Coronary artery (tissue), 2 donors: ENCODE data around the gene RFFL.
A peak's percentile ranks its signal among the peaks of the same experiment; 100 is the strongest.
"Not testable (repeated sequence)": the region's sequence is repeated elsewhere in the genome, so short reads cannot be mapped to it uniquely, and the experiment has no call there.

Source experiments
- DNase-seq: peaks from one replicate; pipeline ENCODE4 v3.0.0-alpha.2; 2017; ENCODE audit warnings: low spot score
- H3K27ac ChIP-seq, 2 donors: fragments of 200-600 bp; sonication (generic); one replicate each; pipeline ENCODE4 v1.5.1; 2016 to 2019
- H3K4me3 ChIP-seq: fragments of 200-600 bp; sonication (generic); 2 replicates; pipeline ENCODE4 v1.5.1; 2016; ENCODE audit warnings: mild to moderate bottlenecking, moderate library complexity
- TF ChIP-seq, protein P1 (sequence below): fragments of 200-600 bp; sonication (generic); IDR thresholded peaks from one replicate; pipeline ENCODE4 v1.5.1; 2019; ENCODE audit warnings: antibody characterized with exemption

Gene RFFL

DNA sequence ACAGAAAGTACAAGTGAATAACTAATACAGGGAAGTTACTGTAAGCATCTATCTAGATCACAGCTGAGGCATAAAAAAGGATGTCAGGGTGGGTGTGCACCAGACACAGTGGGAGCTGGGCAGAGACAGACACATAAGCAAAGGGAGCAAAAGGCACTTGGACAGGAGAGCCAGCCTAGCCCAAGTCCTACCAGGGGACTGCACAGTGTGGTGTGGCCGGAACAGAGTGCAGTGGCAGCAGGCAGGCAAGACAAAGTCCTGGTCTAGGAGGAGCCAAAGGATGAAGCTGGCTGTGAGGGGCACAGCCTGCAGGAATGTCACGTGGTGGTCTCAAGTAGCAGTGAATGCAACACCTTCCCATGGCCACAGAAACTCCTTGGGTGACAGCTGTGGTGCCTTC lies 34.3 kb upstream of the RFFL start:
- Histone ChIP-seq H3K27ac (no peak overlapping the region), H3K4me3 (no peak overlapping the region)
- no peak for DNase-seq
- TF ChIP-seq, protein P1, sequence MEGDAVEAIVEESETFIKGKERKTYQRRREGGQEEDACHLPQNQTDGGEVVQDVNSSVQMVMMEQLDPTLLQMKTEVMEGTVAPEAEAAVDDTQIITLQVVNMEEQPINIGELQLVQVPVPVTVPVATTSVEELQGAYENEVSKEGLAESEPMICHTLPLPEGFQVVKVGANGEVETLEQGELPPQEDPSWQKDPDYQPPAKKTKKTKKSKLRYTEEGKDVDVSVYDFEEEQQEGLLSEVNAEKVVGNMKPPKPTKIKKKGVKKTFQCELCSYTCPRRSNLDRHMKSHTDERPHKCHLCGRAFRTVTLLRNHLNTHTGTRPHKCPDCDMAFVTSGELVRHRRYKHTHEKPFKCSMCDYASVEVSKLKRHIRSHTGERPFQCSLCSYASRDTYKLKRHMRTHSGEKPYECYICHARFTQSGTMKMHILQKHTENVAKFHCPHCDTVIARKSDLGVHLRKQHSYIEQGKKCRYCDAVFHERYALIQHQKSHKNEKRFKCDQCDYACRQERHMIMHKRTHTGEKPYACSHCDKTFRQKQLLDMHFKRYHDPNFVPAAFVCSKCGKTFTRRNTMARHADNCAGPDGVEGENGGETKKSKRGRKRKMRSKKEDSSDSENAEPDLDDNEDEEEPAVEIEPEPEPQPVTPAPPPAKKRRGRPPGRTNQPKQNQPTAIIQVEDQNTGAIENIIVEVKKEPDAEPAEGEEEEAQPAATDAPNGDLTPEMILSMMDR: no peak

DNA sequence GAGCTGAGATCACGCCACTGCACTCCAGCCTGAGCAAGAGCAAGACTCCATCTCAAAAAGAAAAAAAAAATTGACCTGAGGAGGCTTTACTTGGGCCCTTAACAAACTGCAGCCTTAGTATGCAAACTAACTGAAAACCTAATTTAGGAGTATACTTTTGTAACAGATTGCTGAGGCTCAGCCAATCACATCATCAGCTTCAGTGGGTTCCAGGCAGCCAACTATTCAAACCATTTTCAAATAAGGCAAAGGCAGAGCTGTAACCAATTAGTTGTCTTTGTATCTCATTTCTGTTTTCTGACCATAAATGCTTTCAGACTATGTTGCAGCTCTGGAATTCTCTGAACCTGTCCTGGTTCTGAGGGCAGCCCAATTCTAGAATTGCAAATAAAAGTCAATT lies 32.2 kb upstream of the RFFL start:
- H3K27ac ChIP-seq: no peak overlapping the region
- H3K4me3 ChIP-seq: no peak overlapping the region
- DNase-seq: no peak
- TF ChIP-seq, protein P1: no peak

DNA sequence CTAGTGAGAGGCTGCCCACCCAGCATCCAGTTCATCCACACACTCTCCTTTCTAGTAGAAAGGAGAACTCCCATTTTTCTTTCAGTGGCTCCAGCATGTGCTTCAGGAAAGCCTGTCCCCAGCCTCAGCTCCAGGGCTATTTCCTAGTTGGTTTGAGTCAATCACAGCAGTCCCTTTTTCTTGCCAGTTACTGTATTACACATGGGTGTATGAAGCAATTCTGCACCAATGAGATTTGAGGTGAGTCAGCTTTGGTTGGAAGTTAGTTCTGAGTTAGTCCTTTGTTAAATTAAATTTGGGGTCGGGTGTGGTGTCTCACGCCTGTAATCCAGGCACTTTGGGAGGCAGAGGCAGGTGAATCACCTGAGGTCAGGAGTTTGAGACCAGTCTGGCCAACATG lies 31.4 kb upstream of the RFFL start:
- Histone ChIP-seq H3K27ac (no peak overlapping the region), H3K4me3 (no peak overlapping the region)
- TF ChIP-seq, protein P1: no peak
- no peak for DNase-seq

DNA sequence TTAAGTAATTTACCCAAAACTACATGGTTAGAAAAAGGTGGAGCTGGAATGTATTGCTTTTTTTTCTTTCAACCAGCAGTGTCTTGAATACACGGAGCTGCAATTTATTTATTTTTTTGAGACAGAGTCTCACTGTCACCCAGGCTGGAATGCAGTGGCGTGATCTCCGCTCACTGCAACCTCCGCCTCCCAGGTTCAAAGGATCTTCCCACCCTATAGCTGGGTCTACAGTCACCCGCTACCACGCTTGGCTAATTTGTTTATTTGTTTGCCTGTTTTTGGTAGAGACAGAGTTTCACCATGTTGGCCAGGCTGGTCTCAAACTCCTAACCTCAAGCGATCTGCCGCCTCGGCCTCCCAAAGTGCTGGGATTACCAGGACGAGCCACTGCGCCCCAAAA lies 27.2 kb upstream of the RFFL start:
- not testable (repeated sequence) for DNase-seq, H3K27ac ChIP-seq, H3K4me3 ChIP-seq

DNA sequence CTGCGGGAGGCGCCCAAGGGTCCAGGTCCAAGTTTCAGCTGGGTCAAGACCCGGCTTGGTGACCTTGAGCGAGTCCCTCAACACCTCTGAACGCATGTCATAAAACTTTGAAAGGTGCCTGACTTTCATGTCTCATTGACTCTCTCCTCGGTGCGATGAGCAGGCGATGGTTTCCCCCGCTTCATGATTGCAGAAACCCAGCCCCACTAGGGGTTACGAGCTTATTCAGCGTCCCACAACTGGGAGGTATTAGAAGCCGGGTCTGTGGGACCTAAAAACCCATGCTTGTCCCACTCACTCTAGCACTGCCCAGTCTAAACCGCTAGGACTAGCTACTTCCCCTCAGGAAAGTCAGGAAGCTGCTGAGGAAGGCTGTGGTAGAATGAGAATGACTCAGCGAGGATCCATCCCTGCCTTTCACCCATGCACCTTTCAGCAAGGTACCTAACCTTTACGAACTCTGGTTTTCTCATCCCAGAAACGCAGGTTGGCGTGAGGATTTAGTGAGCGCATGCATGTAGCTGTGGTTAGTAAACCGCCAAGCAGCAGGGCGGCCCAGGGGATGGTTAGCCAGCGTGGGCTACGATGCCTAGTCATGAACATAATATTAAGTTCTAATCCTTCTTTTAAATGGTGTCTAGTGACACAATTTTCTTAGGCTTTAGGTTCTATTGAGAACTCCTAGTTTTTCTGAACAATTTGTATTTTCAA lies 26.2 kb upstream of the RFFL start:
- H3K4me3 ChIP-seq: peak overlapping the region; percentile 92
- H3K27ac ChIP-seq: peak overlapping the region; percentile 75 to 88
- no peak for DNase-seq
- TF ChIP-seq, protein P1: peak; percentile 22

DNA sequence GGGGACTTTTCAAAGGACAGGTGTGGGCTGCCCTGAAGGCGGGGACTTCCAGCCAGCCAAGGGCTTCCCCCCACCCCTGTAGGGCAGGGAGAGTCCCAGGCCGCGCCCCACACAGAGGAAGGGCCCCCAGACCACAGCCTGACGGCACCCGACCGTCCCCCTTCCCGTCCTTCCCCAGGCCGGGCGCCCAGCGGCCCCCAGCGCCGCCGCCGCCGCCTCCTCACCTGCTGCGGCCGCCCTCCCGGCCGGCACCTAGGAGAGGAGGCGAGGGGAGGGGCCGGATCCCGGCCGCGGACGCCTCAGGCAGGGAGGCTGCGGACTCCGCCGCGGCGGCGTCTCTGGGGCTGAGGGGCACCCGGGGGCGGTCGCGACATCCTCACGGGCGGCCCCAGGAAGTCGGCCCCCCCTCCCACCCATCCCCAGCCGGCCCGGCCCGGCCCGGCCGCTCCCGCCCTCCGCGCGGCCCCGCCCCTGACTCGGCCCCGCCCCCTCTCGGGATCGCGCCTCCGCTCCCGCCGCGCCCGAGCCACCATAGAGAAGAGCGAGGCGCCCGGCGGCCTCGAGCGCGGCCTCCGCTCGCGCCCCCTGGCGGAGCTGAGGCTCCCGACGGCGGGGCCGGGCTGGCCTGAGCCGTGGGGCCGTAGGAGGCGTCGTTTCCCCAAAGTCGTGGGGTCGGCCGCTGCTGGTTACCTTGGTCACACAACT lies 25.5 kb upstream of the RFFL start:
- DNase-seq: peak; percentile 90
- Histone ChIP-seq H3K27ac (peak overlapping the region; percentile 75 to 88), H3K4me3 (peak overlapping the region; percentile 92)
- TF ChIP-seq, protein P1: peak; percentile 85

DNA sequence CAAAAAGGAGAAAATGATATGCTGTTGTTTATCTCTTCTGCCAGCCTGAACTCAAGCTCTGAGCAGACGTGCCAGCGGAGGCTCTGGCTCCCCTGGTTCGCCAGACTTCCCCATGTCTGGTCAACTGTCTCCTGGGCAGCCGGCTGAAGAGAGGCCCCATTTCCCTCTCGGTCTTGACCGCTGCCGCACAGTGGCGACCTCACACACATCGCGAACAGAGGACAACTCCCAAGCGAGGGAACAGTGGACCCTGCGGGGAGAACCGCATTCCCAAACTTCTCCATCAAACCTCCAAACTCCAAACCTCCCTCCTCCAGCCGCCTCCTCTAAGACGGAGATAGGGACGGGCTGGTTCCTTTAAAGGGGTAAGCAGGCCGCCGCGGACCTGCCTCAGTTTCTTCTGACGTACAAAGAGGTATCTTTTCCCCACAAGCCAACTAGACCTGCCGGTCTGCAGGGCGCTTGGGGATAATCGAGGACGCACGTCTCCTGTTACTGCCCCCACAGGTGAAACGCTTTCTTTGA lies 24.9 kb upstream of the RFFL start:
- peak overlapping the region; percentile 92 for H3K4me3 ChIP-seq
- DNase-seq: peak; percentile 82
- TF ChIP-seq, protein P1: no peak
- H3K27ac ChIP-seq: peak overlapping the region; percentile 75 to 88
